ENCODE data around the gene HNF1B. TPM values are rescaled to one million over a fixed set of nuclear protein-coding genes. Genes with fewer than 3 reads are reported as not detected.

The HNF1B gene
- total RNA-seq, 1 experiment from 2014 or later = 2.0 TPM

DNA sequence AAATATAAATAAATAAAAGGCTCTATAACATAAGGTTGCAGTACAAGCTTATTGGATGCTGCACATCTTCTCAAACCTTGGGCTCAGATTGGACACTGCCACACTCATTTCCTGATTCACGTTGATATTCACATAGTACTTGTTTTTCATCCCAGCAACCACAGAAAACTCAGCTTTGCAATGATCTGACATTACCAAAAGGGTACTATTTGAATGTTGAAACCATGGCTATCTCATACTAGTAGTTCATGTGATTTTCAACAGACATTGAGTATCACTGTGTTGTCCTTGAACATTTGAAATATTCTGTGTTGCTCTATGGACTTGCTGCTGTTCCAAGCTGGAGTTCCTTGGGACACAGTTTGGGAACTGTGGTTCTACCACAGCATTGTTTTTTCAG is 87.7 kb downstream of the HNF1B start:
- intact Hi-C loops (cut with micrococcal nuclease) = no loop called here
- BruUV-seq (replicated peaks) = no TSS peak
- ChIA-PET POLR2A (ENCODE audit: unreplicated experiment) (no interaction called here), CTCF (interaction anchor here (0.7 kb wide), 1 partner anchor 15 kb away, joined by 3 read pairs; no protein-coding TSS in a partner anchor)
- Histone ChIP-seq H3F3A (ENCODE audit: low read length, unreplicated experiment) (no peaks in the 10 kb centered on the region), H2AFZ (ENCODE audit: low read length) (no peak overlapping the region), H3K36me3 (ENCODE audit: low read depth, low read length) (no peaks in the 10 kb centered on the region), H3K4me1 (ENCODE audit: insufficient read depth, low read length) (no peaks in the 10 kb centered on the region), H3K27ac (ENCODE audit: low read length) (no peak overlapping the region), H4K20me1 (ENCODE audit: low read length) (no peaks in the 10 kb centered on the region), H3K9me3 (ENCODE audit: low read length) (no peaks in the 10 kb centered on the region), H3K27me3 (ENCODE audit: low read length) (no peaks in the 10 kb centered on the region), H3K79me2 (ENCODE audit: low read length) (no peaks in the 10 kb centered on the region), H3K4me3 (ENCODE audit: low read length) (no peak overlapping the region), H3K9ac (ENCODE audit: low read length) (no peak overlapping the region), H3K9me2 (replicated peaks; ENCODE audit: low read length) (no peaks in the 10 kb centered on the region), H3K4me2 (ENCODE audit: low read length) (no peak overlapping the region)
- no peak for DNase-seq
- no peak for ATAC-seq
- TF ChIP-seq, protein P1, sequence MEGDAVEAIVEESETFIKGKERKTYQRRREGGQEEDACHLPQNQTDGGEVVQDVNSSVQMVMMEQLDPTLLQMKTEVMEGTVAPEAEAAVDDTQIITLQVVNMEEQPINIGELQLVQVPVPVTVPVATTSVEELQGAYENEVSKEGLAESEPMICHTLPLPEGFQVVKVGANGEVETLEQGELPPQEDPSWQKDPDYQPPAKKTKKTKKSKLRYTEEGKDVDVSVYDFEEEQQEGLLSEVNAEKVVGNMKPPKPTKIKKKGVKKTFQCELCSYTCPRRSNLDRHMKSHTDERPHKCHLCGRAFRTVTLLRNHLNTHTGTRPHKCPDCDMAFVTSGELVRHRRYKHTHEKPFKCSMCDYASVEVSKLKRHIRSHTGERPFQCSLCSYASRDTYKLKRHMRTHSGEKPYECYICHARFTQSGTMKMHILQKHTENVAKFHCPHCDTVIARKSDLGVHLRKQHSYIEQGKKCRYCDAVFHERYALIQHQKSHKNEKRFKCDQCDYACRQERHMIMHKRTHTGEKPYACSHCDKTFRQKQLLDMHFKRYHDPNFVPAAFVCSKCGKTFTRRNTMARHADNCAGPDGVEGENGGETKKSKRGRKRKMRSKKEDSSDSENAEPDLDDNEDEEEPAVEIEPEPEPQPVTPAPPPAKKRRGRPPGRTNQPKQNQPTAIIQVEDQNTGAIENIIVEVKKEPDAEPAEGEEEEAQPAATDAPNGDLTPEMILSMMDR (conservative IDR thresholded peaks at IDR 0.05; ENCODE audit: low read depth, low read length) = no peak
- TF ChIP-seq EZH2phosphoT487 (IDR thresholded peaks at IDR 0.05; ENCODE audit: borderline replicate concordance, low read length) (no peak), EZH2 (IDR thresholded peaks at IDR 0.05; ENCODE audit: low read length, unreplicated experiment) (no peak)

DNA sequence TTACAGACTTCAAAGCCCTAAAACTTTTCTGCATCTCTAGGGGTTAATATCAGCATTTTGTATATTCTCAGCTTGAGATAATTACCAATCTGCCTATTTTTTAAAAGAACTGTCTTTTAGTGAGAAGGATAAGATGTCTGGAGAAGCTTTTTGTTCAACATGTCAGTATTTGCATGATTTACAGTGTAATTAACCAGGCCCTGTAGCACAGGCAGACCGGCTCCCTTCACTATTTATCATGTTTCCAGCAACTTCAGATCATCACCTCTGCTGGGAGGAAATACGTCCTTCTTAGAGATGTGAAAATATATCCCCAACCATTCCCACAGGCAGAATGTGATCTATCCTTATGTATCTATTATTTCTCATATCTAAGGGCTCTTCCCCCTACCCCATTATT is 93.0 kb downstream of the HNF1B start:
- no peak overlapping the region for H3K4me2 ChIP-seq (ENCODE audit: low read length)
- H2AFZ ChIP-seq (ENCODE audit: low read length) = no peak overlapping the region
- H3K9ac ChIP-seq (ENCODE audit: low read length) = no peak overlapping the region
- H3K4me1 ChIP-seq (ENCODE audit: insufficient read depth, low read length) = peaks cover 12% of the 10 kb centered on the region
- intact Hi-C loops (cut with micrococcal nuclease) = loop anchor here (2.0 kb wide), 1 partner anchor 165 kb away; no protein-coding TSS in a partner anchor
- ChIA-PET CTCF (no interaction called here), POLR2A (ENCODE audit: unreplicated experiment) (no interaction called here)
- no peak overlapping the region for H3K4me3 ChIP-seq (ENCODE audit: low read length)
- BruUV-seq (replicated peaks) = no TSS peak
- no peaks in the 10 kb centered on the region for H3K79me2 ChIP-seq (ENCODE audit: low read length)
- no peaks in the 10 kb centered on the region for H3F3A ChIP-seq (ENCODE audit: low read length, unreplicated experiment)
- ATAC-seq (no peak), DNase-seq (no peak)
- H3K36me3 ChIP-seq (ENCODE audit: low read depth, low read length) = no peaks in the 10 kb centered on the region
- H3K9me3 ChIP-seq (ENCODE audit: low read length) = no peaks in the 10 kb centered on the region
- TF ChIP-seq, protein P1 (conservative IDR thresholded peaks at IDR 0.05; ENCODE audit: low read depth, low read length) = no peak
- no peak for TF ChIP-seq EZH2phosphoT487 (IDR thresholded peaks at IDR 0.05; ENCODE audit: borderline replicate concordance, low read length)
- no peak for TF ChIP-seq EZH2 (IDR thresholded peaks at IDR 0.05; ENCODE audit: low read length, unreplicated experiment)
- no peaks in the 10 kb centered on the region for H3K9me2 ChIP-seq (replicated peaks; ENCODE audit: low read length)
- no peaks in the 10 kb centered on the region for H3K27me3 ChIP-seq (ENCODE audit: low read length)
- no peak overlapping the region for H3K27ac ChIP-seq (ENCODE audit: low read length)
- no peaks in the 10 kb centered on the region for H4K20me1 ChIP-seq (ENCODE audit: low read length)

DNA sequence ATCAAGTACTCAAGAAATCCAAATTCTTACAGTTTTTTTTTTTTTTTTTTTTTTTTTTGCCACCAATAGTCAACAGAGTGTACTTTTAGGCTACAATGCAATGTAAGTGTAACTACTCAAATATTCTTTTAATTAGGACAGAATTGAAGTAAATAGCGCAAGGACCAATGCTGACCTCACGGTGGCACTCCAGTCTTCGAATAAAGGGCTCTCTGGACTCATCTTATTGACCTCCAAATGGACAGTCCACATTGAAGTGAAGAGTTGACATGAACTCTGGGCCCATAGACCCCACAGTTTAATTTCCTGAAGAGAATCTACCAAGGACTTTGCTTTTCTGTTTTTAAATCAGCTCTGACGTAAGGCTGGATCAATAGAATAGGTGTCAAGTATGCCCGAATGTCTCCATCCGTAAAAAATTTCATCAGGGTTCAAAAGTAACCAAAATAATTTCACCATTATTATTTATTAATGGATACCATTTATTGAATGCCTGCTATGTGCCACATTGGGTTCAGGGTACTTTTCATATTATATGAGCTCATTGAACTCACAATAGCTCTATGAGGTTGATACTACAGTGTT is 94.3 kb downstream of the HNF1B start:
- Histone ChIP-seq H3K27ac (ENCODE audit: low read length) (no peak overlapping the region), H3K27me3 (ENCODE audit: low read length) (no peaks in the 10 kb centered on the region), H3K36me3 (ENCODE audit: low read depth, low read length) (no peaks in the 10 kb centered on the region), H3F3A (ENCODE audit: low read length, unreplicated experiment) (no peaks in the 10 kb centered on the region), H3K4me2 (ENCODE audit: low read length) (no peak overlapping the region), H3K9me2 (replicated peaks; ENCODE audit: low read length) (no peaks in the 10 kb centered on the region), H3K79me2 (ENCODE audit: low read length) (no peaks in the 10 kb centered on the region), H3K9ac (ENCODE audit: low read length) (no peak overlapping the region), H3K4me1 (ENCODE audit: insufficient read depth, low read length) (peaks cover 12% of the 10 kb centered on the region), H3K4me3 (ENCODE audit: low read length) (no peak overlapping the region), H2AFZ (ENCODE audit: low read length) (no peak overlapping the region), H4K20me1 (ENCODE audit: low read length) (no peaks in the 10 kb centered on the region), H3K9me3 (ENCODE audit: low read length) (no peaks in the 10 kb centered on the region)
- intact Hi-C loops (cut with micrococcal nuclease) = loop anchor here (1.0 to 2.0 kb wide), 2 partner anchors 121 to 166 kb away; no protein-coding TSS in a partner anchor
- no peak for ATAC-seq
- POLR2A ChIA-PET (ENCODE audit: unreplicated experiment) = no interaction called here
- CTCF ChIA-PET = interaction anchor here (1.1 kb wide), 1 partner anchor 21 kb away, joined by 10 read pairs; no protein-coding TSS in a partner anchor
- DNase-seq = peak; percentile 46
- TF ChIP-seq, protein P1 (conservative IDR thresholded peaks at IDR 0.05; ENCODE audit: low read depth, low read length) = peak; percentile 62
- TF ChIP-seq EZH2 (IDR thresholded peaks at IDR 0.05; ENCODE audit: low read length, unreplicated experiment) (no peak), EZH2phosphoT487 (IDR thresholded peaks at IDR 0.05; ENCODE audit: borderline replicate concordance, low read length) (no peak)
- BruUV-seq (replicated peaks) = no TSS peak

All from PC-3 (cell line).